ENCODE data around the gene SYNC.
"Not testable (repeated sequence)": the region's sequence is repeated elsewhere in the genome, so short reads cannot be mapped to it uniquely, and the experiment has no call there.

Gene SYNC

DNA sequence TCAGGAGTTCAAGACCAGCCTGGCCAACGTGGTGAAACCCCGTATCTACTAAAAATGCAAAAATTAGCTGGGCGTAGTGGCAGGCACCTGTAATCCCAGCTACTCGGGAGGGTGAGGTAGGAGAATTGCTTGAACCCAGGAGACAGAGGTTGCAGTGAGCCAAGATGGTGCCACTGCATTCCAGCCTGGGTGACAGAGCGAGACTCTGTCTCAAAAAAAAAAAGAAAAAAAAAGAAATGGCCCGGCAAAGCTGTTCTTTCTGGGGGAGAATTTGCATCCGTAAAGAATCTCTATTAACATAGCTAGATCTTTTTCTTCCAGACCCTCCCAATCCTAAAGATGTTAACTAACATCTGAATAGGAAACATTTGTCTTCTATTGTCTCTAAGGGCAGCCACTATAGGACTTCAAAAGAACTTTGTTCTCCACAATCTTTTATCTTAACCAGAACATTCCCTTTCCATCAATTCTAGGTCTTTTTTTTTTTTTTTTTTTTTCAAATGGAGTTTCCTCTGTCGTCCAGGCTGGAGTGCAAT is 60.2 kb downstream of the SYNC start:
- DNase-seq (ENCODE audit: low spot score) = not testable (repeated sequence)

DNA sequence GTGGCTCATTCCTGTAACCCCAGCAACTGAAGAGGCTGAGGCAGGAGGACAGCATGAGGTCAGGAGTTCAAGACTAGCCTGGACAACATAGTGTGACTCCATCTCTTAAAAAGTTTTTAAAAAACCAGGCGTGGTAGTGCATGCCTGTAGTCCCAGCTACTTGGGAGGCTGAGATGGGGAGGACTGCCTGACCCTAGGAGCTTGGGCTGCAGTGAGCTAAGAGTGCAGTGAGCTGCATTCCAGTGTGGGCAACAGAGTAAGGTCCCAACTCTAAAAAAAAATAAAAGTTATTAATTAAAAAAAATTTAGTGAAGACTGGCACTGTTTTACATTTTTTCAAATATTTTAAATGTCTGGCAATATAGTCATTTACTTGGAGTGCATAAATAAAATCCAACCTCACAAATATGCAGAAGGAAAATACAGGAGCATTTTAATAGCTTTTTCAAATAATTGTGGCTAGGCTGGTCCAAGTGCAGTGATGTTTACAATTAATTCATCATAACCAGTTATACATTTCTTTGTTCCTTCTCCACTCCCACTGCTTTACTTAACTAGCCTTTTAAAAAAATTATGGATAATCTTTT is 63.0 kb downstream of the SYNC start:
- DNase-seq (ENCODE audit: low spot score) = no peak

DNA sequence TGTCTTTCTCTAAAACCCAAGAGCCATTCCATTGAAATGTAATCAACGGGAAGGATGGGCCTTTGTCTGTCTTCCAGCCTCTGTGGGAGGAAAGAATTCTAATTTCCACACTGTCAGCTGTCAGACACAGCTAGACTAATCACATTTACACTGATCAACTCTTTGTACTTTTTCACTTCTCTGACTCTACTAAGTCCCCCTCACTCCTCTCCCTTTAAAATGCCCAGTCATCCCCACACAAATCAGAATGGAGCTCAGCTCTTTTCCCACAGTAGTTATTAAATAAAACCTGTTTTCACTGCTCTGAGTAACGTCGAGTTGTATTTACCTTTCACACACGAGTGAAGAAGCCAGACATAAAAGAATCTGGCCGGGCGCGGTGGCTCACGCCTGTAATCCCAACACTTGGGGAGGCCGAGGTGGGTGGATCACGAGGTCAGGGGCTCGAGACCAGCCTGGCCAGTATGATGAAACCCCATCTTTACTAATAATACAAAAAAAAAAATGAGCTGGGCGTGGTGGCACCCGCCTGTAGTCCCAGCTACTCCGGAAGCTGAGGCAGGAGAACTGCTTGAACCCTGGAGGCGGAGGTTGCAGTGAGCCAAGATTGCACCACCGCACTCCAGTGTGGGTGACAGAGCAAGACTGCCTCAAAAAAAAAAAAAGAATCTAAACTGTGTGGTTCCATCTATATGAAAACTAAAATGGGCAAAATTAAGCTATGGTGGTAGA is 65.5 kb downstream of the SYNC start:
- DNase-seq (ENCODE audit: low spot score) = no peak

DNA sequence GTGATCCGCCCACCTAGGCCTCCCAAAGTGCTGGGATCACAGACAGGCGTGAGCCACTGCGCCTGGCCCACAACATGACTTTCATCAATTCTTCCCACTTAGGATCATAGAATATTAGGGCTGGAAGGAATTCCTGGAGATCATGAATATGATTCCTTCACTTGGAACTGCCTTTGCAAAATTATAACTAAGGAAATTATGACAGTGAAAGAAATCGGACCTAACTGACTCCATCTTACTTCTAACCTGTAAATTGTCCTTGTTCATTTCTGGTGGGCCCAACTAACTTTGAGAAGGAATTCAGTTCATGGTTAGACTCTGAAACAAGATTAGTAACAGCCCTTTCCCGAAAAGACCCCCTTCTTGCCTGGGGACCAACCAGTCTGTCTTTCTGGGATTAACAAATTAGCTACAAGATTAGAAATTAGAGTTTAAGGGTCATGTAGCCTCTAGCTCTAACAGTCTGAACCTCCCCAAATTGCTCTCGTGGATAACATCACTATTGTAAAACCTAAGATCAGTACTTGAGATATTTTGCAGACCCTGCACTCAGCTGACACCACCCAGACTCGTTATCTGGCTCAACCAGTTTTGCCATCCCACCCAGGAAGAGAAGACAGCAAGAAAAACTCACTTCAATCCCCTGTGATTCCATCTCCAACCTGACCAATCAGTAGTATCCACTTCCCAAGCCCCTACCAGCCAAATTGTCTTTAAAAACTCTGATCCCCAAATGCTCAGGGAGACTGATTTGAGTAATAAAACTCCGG is 66.9 kb downstream of the SYNC start:
- DNase-seq (ENCODE audit: low spot score) = no peak

DNA sequence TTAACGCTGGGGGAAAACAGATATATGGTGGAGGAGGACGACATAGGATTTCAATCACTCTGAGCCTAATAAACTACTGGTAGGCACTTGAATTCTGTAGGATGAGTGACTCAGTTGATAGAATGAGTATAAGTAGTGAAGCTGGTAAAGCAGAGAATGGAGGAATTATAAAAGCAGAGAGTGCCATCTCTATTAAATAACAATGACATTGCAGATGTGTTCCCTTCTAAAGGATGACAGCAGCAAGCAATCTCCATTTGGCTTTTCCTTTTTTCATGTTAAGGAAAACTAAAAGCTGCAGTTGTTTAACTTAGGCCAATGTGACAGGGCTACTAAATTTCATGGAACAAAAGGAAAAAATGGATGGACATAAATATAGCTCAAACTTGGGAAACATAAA is 69.7 kb downstream of the SYNC start:
- DNase-seq (ENCODE audit: low spot score) = no peak

DNA sequence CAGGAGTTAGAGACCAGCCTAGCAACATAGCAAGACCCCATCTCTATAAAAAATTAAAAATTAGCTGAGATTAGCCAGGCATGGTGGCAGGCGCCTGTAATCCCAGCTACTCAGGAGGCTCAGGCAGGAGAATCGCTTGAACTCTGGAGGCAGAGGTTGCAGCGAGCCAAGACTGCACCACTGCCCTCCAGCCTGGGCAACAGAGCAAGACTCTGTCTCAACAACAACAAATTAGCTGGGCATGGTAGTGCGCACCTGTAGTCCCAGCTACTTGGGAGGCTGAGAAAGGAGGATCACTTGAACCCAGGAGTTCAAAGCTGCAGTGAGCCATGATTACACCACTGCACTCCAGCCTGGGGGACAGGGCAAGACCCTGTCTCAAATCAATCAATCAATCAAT is 72.4 kb downstream of the SYNC start:
- not testable (repeated sequence) for DNase-seq (ENCODE audit: low spot score)
